Testis (tissue), 3 donors: ENCODE data around the gene ALKBH1. TPM values are rescaled to one million over a fixed set of nuclear protein-coding genes. Genes with fewer than 3 reads are reported as not detected.

ENCODE experiments used
- DNase-seq: peaks from one replicate; pipeline ENCODE4 v3.0.0-alpha.2; 2019
- H3K27ac ChIP-seq, 2 donors: fragments of 200-600 bp; sonication (generic); one replicate each; pipeline ENCODE4 v1.5.1; 2019
- H3K27me3 ChIP-seq: fragments of 200-600 bp; sonication (generic); one replicate; pipeline ENCODE4 v1.5.1; 2019
- H3K36me3 ChIP-seq: fragments of 200-600 bp; sonication (generic); one replicate; pipeline ENCODE4 v1.5.1; 2017; ENCODE audit warnings: low read depth; ENCODE audit errors: missing control alignments
- H3K4me1 ChIP-seq: fragments of 200-600 bp; sonication (generic); one replicate; pipeline ENCODE4 v1.5.1; 2019
- H3K4me3 ChIP-seq, 2 donors: fragments of 200-600 bp; sonication (generic); one replicate each; pipeline ENCODE4 v1.5.1; 2017 to 2019
- H3K9me3 ChIP-seq: fragments of 200-600 bp; sonication (generic); one replicate; pipeline ENCODE4 v1.5.1; 2017
- CTCF ChIP-seq, 3 experiments: fragments of 450-650 bp in 2 of 3; fragments of 200-600 bp in 1 of 3; sonication (generic) in 1 of 3; IDR thresholded peaks; one replicate each; pipeline ENCODE4 v1.5.1; 2016 to 2019; ENCODE audit warnings: antibody characterized with exemption in 3 of 3, mild to moderate bottlenecking in 2 of 3, moderate library complexity in 1 of 3
- POLR2A ChIP-seq: fragments of 450-650 bp; IDR thresholded peaks from one replicate; pipeline ENCODE4 v1.6.1; 2017; ENCODE audit warnings: antibody characterized with exemption, mild to moderate bottlenecking, moderate library complexity
- WGBS, 2 donors: methylation state at CpG; one replicate each; pipeline ENCODE4 v1.1.5; 2018; 5-methylcytosine and 5-hydroxymethylcytosine counted together
- intact Hi-C: fragments of 100-400 bp; cut with DNase I; formaldehyde crosslinking; loops from one replicate; pipeline ENCODE4 v1.15.1; 2023; ENCODE audit warnings: low total_unique reads
- polyA plus RNA-seq: library from polyadenylated mRNA; stranded (reverse); fragments of 350-450 nt; fragmentation: Illumina TruSeq; extraction: RNeasy Lipid Tissue Mini Kit (QIAGEN cat#74804); gene quantifications from one replicate; pipeline ENCODE4 v1.2.3, GENCODE V29; 2014; ENCODE audit warnings: low read depth, low replicate concordance; ENCODE audit not compliant: insufficient read depth
- total RNA-seq, 2 donors: library from RNA; depleted of rRNA; stranded (reverse); fragments of >200 nt; gene quantifications; one replicate each; pipeline ENCODE4 v1.2.3, GENCODE V29; 2016

ALKBH1 gene
- total and polyA plus RNA-seq, 3 donors from 2014 or later = 17.9 to 19.2 (median 18.4) TPM

DNA sequence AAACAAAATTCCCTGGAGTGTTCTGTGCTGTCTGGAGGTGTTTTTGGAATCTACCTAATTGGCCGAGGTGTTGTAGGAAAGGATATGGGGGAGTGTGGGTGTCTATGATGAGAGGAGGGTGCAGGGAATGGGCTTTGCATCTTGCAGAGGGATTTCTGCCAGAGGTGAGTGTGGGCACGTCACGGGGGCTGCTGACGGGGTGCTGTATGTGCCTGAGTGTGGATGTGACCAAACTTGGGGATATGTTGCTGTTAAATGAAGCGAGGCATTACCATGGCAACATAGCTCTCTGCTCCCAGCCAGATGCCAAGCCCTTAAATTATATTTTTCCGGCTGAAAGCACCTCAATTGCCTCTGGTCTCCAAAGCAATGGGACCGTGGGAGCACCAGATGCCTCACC lies 47.1 kb downstream of the ALKBH1 start:
- intact Hi-C loops = no loop called here
- no peak overlapping the region for H3K27ac ChIP-seq
- no peak overlapping the region for H3K4me3 ChIP-seq
- 83 to 86% methylated on average over 7 of the region's 7 CpGs for WGBS, 2 donors
- DNase-seq = no peak
- no peaks in the 10 kb centered on the region for H3K27me3 ChIP-seq
- TF ChIP-seq POLR2A (no peak), CTCF (IDR thresholded peaks at IDR 0.05) (no peak)
- no peaks in the 10 kb centered on the region for H3K36me3 ChIP-seq
- H3K4me1 ChIP-seq = no peaks in the 10 kb centered on the region
- no peaks in the 10 kb centered on the region for H3K9me3 ChIP-seq

- Histone ChIP-seq H3K27me3 (no peaks in the 10 kb centered on the region), H3K4me1 (peaks cover 1% of the 10 kb centered on the region), H3K9me3 (no peaks in the 10 kb centered on the region), H3K36me3 (no peaks in the 10 kb centered on the region), H3K27ac (no peak overlapping the region), H3K4me3 (no peak overlapping the region)
- DNase-seq = no peak
- no peak for TF ChIP-seq CTCF (IDR thresholded peaks at IDR 0.05)
- TF ChIP-seq POLR2A = no peak
- intact Hi-C loops = no loop called here
- WGBS, 2 donors = 81 to 83% methylated on average over 2 of the region's 2 CpGs
These were observed 48.0 kb downstream of the ALKBH1 start for GRCh38 chr14:77659831-77660230.

DNA sequence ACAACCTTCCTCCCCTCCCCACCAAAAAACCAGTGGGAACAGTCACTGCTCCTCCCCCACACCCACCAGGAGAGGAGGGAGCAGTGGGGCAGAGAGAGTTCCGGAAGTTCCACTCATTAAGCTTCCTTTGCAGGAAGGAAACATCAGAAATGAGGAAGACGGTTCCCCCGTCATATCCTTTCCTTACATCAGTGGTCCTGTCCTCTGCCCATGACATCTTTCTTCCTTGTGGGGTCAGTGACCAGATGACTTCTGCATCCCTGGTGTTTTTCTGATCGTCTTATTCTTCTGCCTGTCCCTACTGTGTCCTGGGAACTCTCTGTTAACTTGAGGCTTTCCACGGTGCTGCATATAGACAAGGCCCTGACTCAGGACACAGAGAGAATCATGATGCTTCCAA lies 50.5 kb downstream of the ALKBH1 start:
- Histone ChIP-seq H3K4me3 (no peak overlapping the region), H3K27ac (no peak overlapping the region), H3K4me1 (peaks cover 2% of the 10 kb centered on the region), H3K9me3 (no peaks in the 10 kb centered on the region), H3K27me3 (no peaks in the 10 kb centered on the region), H3K36me3 (no peaks in the 10 kb centered on the region)
- WGBS, 2 donors = 62 to 74% methylated on average over 5 of the region's 5 CpGs
- DNase-seq = no peak
- intact Hi-C loops = no loop called here
- TF ChIP-seq POLR2A = no peak
- no peak for TF ChIP-seq CTCF (IDR thresholded peaks at IDR 0.05)

DNA sequence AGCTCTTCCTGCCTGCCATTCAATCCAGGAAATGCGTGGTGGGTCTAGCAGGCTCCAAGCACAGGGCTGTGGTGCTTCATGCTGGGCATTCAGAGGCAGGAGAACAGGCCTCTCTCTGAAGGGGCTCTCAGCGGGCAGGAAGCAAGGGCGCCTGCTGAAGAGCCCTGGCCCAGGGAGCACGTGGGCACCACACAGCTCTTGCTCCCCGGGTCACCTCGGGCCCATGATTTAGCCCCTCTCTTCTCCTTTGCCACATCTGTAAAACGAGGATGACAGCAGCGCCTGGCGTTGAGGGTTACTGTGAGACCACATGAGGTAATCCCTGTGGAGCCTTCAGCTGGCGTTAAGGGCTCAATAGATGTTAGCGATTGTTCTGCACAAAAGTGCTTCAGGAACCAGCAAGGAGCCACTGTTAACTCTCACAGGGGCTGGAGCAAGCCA lies 53.8 kb downstream of the ALKBH1 start:
- H3K9me3 ChIP-seq = no peaks in the 10 kb centered on the region
- no peaks in the 10 kb centered on the region for H3K36me3 ChIP-seq
- 72 to 79% methylated on average over 6 to 11 of the region's 11 CpGs for WGBS, 2 donors
- H3K27me3 ChIP-seq = no peaks in the 10 kb centered on the region
- H3K4me3 ChIP-seq = no peak overlapping the region
- DNase-seq = no peak
- TF ChIP-seq POLR2A (no peak), CTCF (IDR thresholded peaks at IDR 0.05) (no peak)
- intact Hi-C loops = no loop called here
- peaks cover 2% of the 10 kb centered on the region for H3K4me1 ChIP-seq
- H3K27ac ChIP-seq = no peak overlapping the region

DNA sequence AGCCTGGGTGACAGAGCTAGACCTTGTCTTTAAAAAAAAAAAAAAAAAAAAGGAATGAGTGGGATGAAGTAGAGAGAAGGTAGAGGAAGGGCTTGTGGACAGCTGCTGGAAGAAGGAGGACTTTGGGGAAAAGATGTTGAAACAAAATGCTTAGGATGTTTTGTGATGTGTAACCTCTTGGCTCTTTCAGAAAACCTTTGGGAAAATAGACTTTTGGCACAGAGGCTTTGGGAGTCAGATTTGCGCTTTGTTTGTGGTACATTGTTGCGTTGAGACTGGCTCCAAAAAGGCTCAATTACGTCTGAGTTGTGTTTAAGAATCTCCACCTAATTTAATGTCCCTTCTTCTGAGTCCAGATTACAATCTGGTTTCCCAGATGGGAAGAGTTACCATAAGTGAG lies 58.5 kb downstream of the ALKBH1 start:
- 69 to 73% methylated on average over 3 of the region's 3 CpGs for WGBS, 2 donors

More for the DNA sequence above, 58.5 kb downstream of the ALKBH1 start:
- DNase-seq = no peak
- Histone ChIP-seq H3K9me3 (no peaks in the 10 kb centered on the region), H3K36me3 (no peaks in the 10 kb centered on the region), H3K27ac (no peak overlapping the region), H3K27me3 (no peaks in the 10 kb centered on the region), H3K4me1 (no peaks in the 10 kb centered on the region), H3K4me3 (no peak overlapping the region)
- no peak for TF ChIP-seq POLR2A
- TF ChIP-seq CTCF (IDR thresholded peaks at IDR 0.05) = no peak
- intact Hi-C loops = no loop called here
